ENCODE measurements around the gene TSSK6. TPM values are rescaled to one million over a fixed set of nuclear protein-coding genes. Genes with fewer than 3 reads are reported as not detected.

Gene TSSK6
- total and polyA plus RNA-seq, 2 experiments from 2014 or later: 0.87 to 1.3 TPM

GRCh38 chr19:19542507-19542906, 27.2 kb upstream of the TSSK6 start:
- no peak overlapping the region for H3K27ac ChIP-seq
- no peak overlapping the region for H2AFZ ChIP-seq
- TF ChIP-seq, protein P1, sequence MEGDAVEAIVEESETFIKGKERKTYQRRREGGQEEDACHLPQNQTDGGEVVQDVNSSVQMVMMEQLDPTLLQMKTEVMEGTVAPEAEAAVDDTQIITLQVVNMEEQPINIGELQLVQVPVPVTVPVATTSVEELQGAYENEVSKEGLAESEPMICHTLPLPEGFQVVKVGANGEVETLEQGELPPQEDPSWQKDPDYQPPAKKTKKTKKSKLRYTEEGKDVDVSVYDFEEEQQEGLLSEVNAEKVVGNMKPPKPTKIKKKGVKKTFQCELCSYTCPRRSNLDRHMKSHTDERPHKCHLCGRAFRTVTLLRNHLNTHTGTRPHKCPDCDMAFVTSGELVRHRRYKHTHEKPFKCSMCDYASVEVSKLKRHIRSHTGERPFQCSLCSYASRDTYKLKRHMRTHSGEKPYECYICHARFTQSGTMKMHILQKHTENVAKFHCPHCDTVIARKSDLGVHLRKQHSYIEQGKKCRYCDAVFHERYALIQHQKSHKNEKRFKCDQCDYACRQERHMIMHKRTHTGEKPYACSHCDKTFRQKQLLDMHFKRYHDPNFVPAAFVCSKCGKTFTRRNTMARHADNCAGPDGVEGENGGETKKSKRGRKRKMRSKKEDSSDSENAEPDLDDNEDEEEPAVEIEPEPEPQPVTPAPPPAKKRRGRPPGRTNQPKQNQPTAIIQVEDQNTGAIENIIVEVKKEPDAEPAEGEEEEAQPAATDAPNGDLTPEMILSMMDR (IDR thresholded peaks at IDR 0.05; ENCODE audit: poor library complexity): no peak
- TF ChIP-seq EZH2 (IDR thresholded peaks at IDR 0.05; ENCODE audit: borderline replicate concordance): no peak
- no peak for DNase-seq (ENCODE audit: low spot score)
- no peaks in the 10 kb centered on the region for H3K9me2 ChIP-seq (replicated peaks; ENCODE audit: insufficient read depth)
- no peak overlapping the region for H3K4me2 ChIP-seq
- no peaks in the 10 kb centered on the region for H4K20me1 ChIP-seq (ENCODE audit: insufficient read depth, poor library complexity, severe bottlenecking)
- 95% methylated on average over 12 of the region's 12 CpGs for WGBS (ENCODE audit: low lambda C conversion rate, missing lambda C conversion rate)
- H3K9me3 ChIP-seq (ENCODE audit: low read depth): no peaks in the 10 kb centered on the region
- H3K27me3 ChIP-seq: no peaks in the 10 kb centered on the region
- H3K4me3 ChIP-seq: no peak overlapping the region
- peaks cover 13% of the 10 kb centered on the region for H3K4me1 ChIP-seq (ENCODE audit: insufficient read depth)
- no peaks in the 10 kb centered on the region for H3K79me2 ChIP-seq
- H3K36me3 ChIP-seq (replicated peaks; ENCODE audit: insufficient read depth, low read depth): no peaks in the 10 kb centered on the region

- H3K27me3 ChIP-seq: no peaks in the 10 kb centered on the region
- 88% methylated on average over 16 of the region's 16 CpGs for WGBS (ENCODE audit: low lambda C conversion rate, missing lambda C conversion rate)
- H3K4me3 ChIP-seq: no peak overlapping the region
These were observed 26.3 kb upstream of the TSSK6 start for GRCh38 chr19:19541616-19542015.

GRCh38 chr19:19540715-19541515, 25.6 kb upstream of the TSSK6 start:
- 67% methylated on average over 25 of the region's 45 CpGs for WGBS (ENCODE audit: low lambda C conversion rate, missing lambda C conversion rate)
- no peaks in the 10 kb centered on the region for H4K20me1 ChIP-seq (ENCODE audit: insufficient read depth, poor library complexity, severe bottlenecking)
- H3K4me3 ChIP-seq: no peak overlapping the region
- H3K9me2 ChIP-seq (replicated peaks; ENCODE audit: insufficient read depth): no peaks in the 10 kb centered on the region
- peak overlapping the region; percentile 62 for H3K4me2 ChIP-seq
- H3K27ac ChIP-seq: no peak overlapping the region
- TF ChIP-seq EZH2phosphoT487 (IDR thresholded peaks at IDR 0.05; ENCODE audit: low read depth, severe bottlenecking, unreplicated experiment): no peak
- TF ChIP-seq, protein P1 (IDR thresholded peaks at IDR 0.05; ENCODE audit: poor library complexity): no peak
- TF ChIP-seq EZH2 (IDR thresholded peaks at IDR 0.05; ENCODE audit: borderline replicate concordance): no peak
- no peak overlapping the region for H2AFZ ChIP-seq
- DNase-seq (ENCODE audit: low spot score): peak; percentile 64
- no peaks in the 10 kb centered on the region for H3K9me3 ChIP-seq (ENCODE audit: low read depth)
- H3K36me3 ChIP-seq (replicated peaks; ENCODE audit: insufficient read depth, low read depth): no peaks in the 10 kb centered on the region
- peaks cover 13% of the 10 kb centered on the region for H3K4me1 ChIP-seq (ENCODE audit: insufficient read depth)
- H3K27me3 ChIP-seq: no peaks in the 10 kb centered on the region
- H3K79me2 ChIP-seq: no peaks in the 10 kb centered on the region

More at GRCh38 chr19:19541616-19542015, 26.3 kb upstream of the TSSK6 start:
- H3K9me2 ChIP-seq (replicated peaks; ENCODE audit: insufficient read depth): no peaks in the 10 kb centered on the region
- H3K27ac ChIP-seq: no peak overlapping the region
- no peak for DNase-seq (ENCODE audit: low spot score)
- TF ChIP-seq EZH2 (IDR thresholded peaks at IDR 0.05; ENCODE audit: borderline replicate concordance): no peak
- H3K79me2 ChIP-seq: no peaks in the 10 kb centered on the region
- no peaks in the 10 kb centered on the region for H4K20me1 ChIP-seq (ENCODE audit: insufficient read depth, poor library complexity, severe bottlenecking)
- no peak overlapping the region for H2AFZ ChIP-seq
- H3K9me3 ChIP-seq (ENCODE audit: low read depth): no peaks in the 10 kb centered on the region
- H3K36me3 ChIP-seq (replicated peaks; ENCODE audit: insufficient read depth, low read depth): no peaks in the 10 kb centered on the region
- peak overlapping the region; percentile 62 for H3K4me2 ChIP-seq
- H3K4me1 ChIP-seq (ENCODE audit: insufficient read depth): peaks cover 13% of the 10 kb centered on the region

- H2AFZ ChIP-seq: no peak overlapping the region
- TF ChIP-seq EZH2 (IDR thresholded peaks at IDR 0.05; ENCODE audit: borderline replicate concordance): no peak
- TF ChIP-seq, protein P1 (IDR thresholded peaks at IDR 0.05; ENCODE audit: poor library complexity): no peak
- TF ChIP-seq EZH2phosphoT487 (IDR thresholded peaks at IDR 0.05; ENCODE audit: low read depth, severe bottlenecking, unreplicated experiment): no peak
- H3K36me3 ChIP-seq (replicated peaks; ENCODE audit: insufficient read depth, low read depth): no peaks in the 10 kb centered on the region
- peak; percentile 53 for DNase-seq (ENCODE audit: low spot score)
- H3K4me3 ChIP-seq: no peak overlapping the region
- no peaks in the 10 kb centered on the region for H3K9me2 ChIP-seq (replicated peaks; ENCODE audit: insufficient read depth)
- H3K9me3 ChIP-seq (ENCODE audit: low read depth): no peaks in the 10 kb centered on the region
- no peaks in the 10 kb centered on the region for H3K27me3 ChIP-seq
- peaks cover 13% of the 10 kb centered on the region for H3K4me1 ChIP-seq (ENCODE audit: insufficient read depth)
- no peak overlapping the region for H3K27ac ChIP-seq
- no peaks in the 10 kb centered on the region for H4K20me1 ChIP-seq (ENCODE audit: insufficient read depth, poor library complexity, severe bottlenecking)
- H3K4me2 ChIP-seq: peak overlapping the region; percentile 62
- 91% methylated on average over 37 of the region's 74 CpGs for WGBS (ENCODE audit: low lambda C conversion rate, missing lambda C conversion rate)
- H3K79me2 ChIP-seq: no peaks in the 10 kb centered on the region
These were observed 24.8 kb upstream of the TSSK6 start for GRCh38 chr19:19540064-19540714.

All from hepatocyte (in vitro differentiated cells).